GM12874 (cell line): Measurements from ENCODE around the gene CCDC57.

Experiments
- TF ChIP-seq, protein P1 (sequence below): IDR thresholded peaks from 2 replicates; pipeline ENCODE4 v1.5.1; 2011; ENCODE audit warnings: low read depth, mild to moderate bottlenecking, control low read depth, low read length, moderate library complexity; ENCODE audit not compliant: insufficient read depth

The CCDC57 gene

DNA sequence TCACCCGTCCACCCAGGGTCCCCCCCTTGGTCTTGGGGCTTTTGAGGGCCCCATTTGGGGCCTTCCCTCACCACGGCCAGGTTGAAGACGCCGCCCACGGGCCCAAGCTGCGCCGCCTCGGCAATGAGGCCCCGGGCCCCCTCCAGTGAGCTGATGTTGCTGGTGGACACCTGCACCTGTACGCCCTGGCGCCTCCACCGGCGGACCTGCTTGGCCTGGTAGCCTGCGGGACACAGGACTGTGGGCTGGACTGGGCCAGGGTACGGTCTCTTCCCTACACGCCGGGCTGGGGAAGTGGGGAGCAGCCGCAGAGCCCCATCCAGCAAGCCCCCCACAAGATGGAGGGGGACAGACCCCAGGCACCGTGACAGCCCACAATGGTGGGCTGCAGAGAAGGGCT lies 130.2 kb downstream of the CCDC57 start:
- TF ChIP-seq, protein P1, sequence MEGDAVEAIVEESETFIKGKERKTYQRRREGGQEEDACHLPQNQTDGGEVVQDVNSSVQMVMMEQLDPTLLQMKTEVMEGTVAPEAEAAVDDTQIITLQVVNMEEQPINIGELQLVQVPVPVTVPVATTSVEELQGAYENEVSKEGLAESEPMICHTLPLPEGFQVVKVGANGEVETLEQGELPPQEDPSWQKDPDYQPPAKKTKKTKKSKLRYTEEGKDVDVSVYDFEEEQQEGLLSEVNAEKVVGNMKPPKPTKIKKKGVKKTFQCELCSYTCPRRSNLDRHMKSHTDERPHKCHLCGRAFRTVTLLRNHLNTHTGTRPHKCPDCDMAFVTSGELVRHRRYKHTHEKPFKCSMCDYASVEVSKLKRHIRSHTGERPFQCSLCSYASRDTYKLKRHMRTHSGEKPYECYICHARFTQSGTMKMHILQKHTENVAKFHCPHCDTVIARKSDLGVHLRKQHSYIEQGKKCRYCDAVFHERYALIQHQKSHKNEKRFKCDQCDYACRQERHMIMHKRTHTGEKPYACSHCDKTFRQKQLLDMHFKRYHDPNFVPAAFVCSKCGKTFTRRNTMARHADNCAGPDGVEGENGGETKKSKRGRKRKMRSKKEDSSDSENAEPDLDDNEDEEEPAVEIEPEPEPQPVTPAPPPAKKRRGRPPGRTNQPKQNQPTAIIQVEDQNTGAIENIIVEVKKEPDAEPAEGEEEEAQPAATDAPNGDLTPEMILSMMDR, result no peak

DNA sequence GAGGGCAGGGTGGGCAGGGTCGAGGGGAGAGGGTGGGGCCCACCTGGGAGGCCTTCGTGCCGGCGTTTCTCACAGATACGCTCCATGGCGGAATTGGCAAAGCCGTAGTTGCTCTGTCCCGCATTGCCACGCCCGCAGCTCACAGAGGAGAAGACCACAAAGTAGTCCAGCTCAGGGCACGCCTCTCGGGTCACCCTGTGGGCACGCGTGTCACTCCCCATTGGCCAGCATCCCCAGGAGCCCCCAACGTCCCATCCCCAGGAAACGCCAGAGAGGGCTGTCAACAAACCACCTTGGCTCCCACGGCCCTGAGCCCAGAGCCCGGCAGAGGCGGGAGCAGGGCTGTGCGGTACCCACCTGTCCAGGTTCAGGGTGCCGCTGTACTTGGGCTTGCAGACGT lies 130.7 kb downstream of the CCDC57 start:
- TF ChIP-seq, protein P1, result no peak

DNA sequence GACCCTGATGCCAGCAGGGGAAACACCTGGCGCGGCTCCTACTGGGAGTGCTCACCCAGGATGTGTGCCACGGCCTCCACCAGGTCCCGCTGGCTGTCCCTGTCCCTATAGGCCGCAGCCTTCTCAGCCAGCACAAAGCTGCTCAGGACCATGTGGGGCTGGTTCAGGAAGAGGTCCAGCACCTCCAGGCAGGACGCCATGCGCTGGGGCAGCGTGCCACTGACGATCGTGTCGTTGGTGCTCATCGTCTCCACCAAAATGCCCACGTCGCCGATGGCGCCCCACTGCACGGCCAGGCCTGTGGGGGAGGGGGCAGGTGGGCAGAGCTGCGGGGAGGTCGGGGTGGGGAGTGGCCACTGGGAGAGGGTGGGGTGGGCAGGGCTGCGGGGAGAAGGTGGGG lies 131.1 kb downstream of the CCDC57 start:
- TF ChIP-seq, protein P1, result no peak

DNA sequence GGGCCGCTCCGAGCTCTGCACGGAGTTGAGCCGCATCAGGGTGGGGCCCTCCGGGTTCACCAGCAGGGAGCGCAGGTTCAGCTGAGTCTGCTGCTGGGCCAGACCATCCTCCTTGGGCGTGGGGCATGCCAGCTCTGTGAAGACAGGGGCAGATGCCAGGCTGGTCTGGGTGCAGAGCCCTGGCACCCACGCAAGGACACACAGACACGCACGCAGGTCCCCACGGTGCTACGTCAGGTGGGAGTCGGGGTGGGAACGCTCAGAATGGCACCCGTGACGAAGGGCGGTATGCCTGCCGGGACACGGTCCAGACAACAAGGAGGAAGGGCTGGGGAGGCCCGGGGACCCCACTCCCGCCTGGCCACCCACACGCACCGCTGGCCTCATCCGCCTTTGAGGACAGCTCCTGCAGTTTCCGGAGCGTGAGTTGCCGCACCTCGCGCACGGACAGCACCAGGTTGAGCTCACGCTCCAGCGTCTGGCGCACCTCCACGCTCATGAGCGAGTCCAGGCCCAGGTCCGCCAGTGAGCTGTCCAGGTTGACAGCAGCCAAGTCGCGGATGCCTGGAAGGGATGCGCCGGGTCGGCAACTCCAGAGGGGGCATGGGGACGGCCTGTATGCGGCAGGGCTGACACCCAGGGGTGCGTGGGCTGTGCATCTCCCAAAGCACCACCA lies 131.7 kb downstream of the CCDC57 start:
- TF ChIP-seq, protein P1, result no peak

DNA sequence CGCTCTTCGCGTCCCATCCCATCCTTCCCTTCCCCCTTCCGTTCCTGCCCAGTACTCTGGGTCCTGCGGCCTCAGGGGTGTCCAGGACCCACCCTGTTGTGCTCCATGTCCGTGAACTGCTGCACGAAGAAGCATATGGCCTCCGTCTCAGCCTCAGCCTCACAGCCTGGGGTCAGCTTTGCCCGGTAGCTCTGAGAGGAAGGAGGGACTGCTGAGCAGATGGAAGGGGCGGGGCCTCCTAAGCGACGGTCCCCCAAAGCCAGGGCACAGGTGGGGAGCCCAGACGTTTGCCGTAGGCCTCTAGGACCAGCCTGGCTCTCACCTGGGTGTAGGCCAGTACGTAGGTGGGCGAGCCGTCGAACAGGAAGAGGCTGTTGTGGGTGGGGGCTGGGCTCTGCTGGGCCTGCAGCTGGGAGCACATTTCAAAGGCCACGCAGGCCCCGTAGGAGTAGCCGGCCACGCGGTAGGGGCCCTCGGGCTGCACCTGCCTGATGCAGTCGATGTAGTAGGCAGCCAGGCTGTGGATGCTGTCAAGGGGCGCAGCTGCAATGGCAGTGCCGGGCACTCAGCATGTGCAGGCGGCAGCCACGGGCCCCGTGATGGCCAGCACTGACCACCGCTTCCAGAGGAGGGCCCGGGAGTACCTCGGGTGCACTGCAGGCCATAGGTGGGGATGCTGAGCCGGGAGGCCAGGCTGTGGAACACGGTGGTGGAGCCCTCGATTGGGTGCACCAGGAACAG lies 132.4 kb downstream of the CCDC57 start:
- TF ChIP-seq, protein P1, result no peak

DNA sequence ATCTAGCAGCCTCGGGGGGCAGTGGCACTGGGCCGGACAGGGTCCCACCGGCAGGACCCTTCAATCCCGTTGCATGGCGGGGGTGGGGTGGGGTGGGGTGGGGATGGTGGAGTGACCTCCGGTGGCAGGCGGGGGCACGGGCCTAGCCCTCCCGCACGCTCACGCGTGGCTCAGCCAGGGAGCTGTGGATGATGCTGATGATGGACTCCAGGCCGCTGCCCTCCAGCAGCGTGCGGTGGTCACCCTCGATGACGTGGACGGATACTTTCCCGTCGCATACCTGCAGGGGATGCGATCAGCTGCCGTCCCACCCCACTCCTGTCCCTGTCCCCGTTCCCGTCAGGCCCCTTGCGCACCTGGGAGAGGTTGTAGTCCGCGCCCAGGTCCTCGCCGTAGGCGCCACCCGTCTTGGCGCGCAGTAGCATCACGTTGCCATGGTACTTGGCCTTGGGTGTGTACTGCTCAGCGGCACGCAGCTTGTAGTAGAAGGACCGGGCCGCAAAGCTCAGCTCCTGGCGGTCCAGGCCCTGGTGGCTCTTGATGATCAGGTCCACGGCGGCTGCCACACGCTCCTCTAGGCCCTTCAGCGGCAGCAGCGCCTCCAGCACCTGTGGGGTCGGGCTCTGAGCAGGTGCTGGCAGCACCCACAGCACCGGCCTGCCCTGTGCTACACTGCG lies 133.5 kb downstream of the CCDC57 start:
- TF ChIP-seq, protein P1, result no peak

DNA sequence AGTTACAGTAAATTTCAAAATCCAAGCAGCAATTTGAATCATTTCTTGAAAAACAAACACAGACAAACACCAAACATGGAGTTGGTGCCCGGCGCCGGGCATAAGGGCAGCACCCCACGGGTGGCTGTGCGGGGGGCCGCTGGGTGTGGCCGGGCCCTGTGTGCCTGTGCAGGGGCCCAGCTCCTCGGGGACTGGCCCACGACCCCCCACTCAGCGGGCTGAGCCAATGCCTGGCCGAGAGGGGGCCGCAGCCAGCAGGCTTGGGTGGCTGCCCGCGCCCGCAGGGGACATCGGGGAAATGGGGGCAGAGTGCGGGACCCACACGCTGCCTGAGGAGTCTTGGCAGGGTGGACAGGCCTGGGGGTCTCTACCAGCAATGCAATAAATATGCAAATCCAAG lies 134.2 kb downstream of the CCDC57 start:
- TF ChIP-seq, protein P1, result no peak
